HEK293T (cell line): ENCODE data around the gene LHX5.

Source experiments
- CTCF ChIA-PET: fragments of 350-600 bp; formaldehyde crosslinking; extraction: SDS; loops from one replicate; lab custom pipeline; 2021; ENCODE audit warnings: antibody characterized with exemption, inconsistent platforms; lab: Yijun Ruan, JAX
- POLR2A ChIA-PET: fragments of 350-600 bp; formaldehyde crosslinking; extraction: SDS; loops from one replicate; lab custom pipeline; 2020; ENCODE audit warnings: antibody characterized with exemption, inconsistent platforms; lab: Yijun Ruan, JAX
- DNase-seq: peaks from one replicate; pipeline ENCODE4 v3.0.0; 2012; ENCODE audit warnings: mixed read lengths; ENCODE audit errors: extremely low spot score
- ARNT ChIP-seq: fragments of 450-650 bp; IDR thresholded peaks from 2 replicates; pipeline ENCODE4 v1.6.1; 2017; ENCODE audit warnings: mild to moderate bottlenecking
- BHLHE40 ChIP-seq: fragments of 450-650 bp; IDR thresholded peaks from 2 replicates; pipeline ENCODE4 v1.6.1; 2016; ENCODE audit warnings: mild to moderate bottlenecking, moderate library complexity, borderline replicate concordance
- CTBP1 ChIP-seq: fragments of 450-650 bp; IDR thresholded peaks from 2 replicates; pipeline ENCODE4 v1.6.1; 2016; ENCODE audit warnings: borderline replicate concordance
- ELF4 ChIP-seq: fragments of 450-650 bp; IDR thresholded peaks from 2 replicates; pipeline ENCODE4 v1.6.1; 2017; ENCODE audit warnings: antibody characterized with exemption
- FOXA1 ChIP-seq: fragments of 450-650 bp; IDR thresholded peaks from 2 replicates; pipeline ENCODE4 v1.6.1; 2016; ENCODE audit warnings: mild to moderate bottlenecking
- FOXK2 ChIP-seq: fragments of 450-650 bp; IDR thresholded peaks from 2 replicates; pipeline ENCODE4 v1.6.1; 2016; ENCODE audit warnings: mild to moderate bottlenecking
- FOXM1 ChIP-seq: fragments of 450-650 bp; IDR thresholded peaks from 2 replicates; pipeline ENCODE4 v1.6.1; 2017; ENCODE audit warnings: mild to moderate bottlenecking, borderline replicate concordance
- HDGF ChIP-seq: fragments of 450-650 bp; IDR thresholded peaks from 2 replicates; pipeline ENCODE4 v1.6.1; 2017; ENCODE audit warnings: antibody characterized with exemption, borderline replicate concordance
- L3MBTL2 ChIP-seq: fragments of 450-650 bp; conservative IDR thresholded peaks from 2 replicates; pipeline ENCODE4 v1.6.1; 2016; ENCODE audit warnings: mild to moderate bottlenecking
- LEF1 ChIP-seq: fragments of 450-650 bp; IDR thresholded peaks from 2 replicates; pipeline ENCODE4 v1.6.1; 2017; ENCODE audit warnings: mild to moderate bottlenecking, borderline replicate concordance
- NFRKB ChIP-seq: fragments of 450-650 bp; IDR thresholded peaks from 2 replicates; pipeline ENCODE4 v1.6.1; 2016; ENCODE audit warnings: mild to moderate bottlenecking, moderate library complexity
- SP1 ChIP-seq: fragments of 450-650 bp; IDR thresholded peaks from 2 replicates; pipeline ENCODE4 v1.6.1; 2017
- SUZ12 ChIP-seq: fragments of 450-650 bp; IDR thresholded peaks from 2 replicates; pipeline ENCODE4 v1.6.1; 2016; ENCODE audit warnings: mild to moderate bottlenecking
- TARDBP ChIP-seq: fragments of 450-650 bp; IDR thresholded peaks from 2 replicates; pipeline ENCODE4 v1.6.1; 2016
- ZNF384 ChIP-seq: fragments of 450-650 bp; IDR thresholded peaks from 2 replicates; pipeline ENCODE4 v1.6.1; 2016
- TF ChIP-seq, protein P1 (sequence below): fragments of 450-650 bp; IDR thresholded peaks from 2 replicates; pipeline ENCODE4 v1.6.1; 2016

Gene LHX5

DNA sequence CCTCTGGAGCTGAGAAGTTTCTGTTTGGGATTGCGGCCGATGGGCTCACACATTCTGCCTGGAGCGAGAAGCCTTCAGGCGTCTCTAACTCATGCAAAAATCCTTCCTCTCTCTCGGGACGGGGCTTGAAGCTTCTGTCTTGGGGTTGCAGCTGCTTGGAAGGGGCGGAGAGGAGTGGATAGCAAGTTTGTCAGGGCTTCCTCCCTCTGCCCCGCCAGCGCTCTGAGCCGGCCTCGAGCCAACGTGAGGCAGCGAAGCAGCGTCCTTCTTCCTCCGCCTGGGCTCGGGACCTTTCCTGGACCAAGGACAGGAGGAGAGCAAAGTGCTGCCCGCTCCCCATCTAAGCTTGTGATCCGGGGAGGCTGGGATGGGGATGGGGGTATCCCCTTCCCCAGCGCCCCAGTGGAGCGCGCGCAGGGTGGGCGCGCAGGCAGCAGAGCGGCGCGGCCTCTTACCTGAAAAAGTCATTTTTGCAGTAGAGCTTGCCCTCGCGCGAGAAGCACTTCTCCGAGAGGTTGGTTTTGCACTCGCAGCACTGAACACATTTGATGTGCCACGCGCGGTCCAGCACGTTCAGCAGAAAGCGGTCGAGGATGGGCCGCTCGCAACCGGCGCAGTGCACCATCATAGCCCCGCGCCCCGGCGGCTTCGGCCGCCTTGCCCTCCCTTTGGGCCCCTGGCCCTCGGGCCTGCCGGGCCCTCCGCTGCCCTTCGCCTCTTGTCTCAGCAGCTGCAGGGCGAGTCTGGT lies 626 bp downstream of the LHX5 start:
- CTCF ChIA-PET = interaction anchor here (0.9 kb wide), 1 partner anchor 10 kb away, joined by 3 read pairs; no protein-coding TSS in a partner anchor
- POLR2A ChIA-PET = no interaction called here

DNA sequence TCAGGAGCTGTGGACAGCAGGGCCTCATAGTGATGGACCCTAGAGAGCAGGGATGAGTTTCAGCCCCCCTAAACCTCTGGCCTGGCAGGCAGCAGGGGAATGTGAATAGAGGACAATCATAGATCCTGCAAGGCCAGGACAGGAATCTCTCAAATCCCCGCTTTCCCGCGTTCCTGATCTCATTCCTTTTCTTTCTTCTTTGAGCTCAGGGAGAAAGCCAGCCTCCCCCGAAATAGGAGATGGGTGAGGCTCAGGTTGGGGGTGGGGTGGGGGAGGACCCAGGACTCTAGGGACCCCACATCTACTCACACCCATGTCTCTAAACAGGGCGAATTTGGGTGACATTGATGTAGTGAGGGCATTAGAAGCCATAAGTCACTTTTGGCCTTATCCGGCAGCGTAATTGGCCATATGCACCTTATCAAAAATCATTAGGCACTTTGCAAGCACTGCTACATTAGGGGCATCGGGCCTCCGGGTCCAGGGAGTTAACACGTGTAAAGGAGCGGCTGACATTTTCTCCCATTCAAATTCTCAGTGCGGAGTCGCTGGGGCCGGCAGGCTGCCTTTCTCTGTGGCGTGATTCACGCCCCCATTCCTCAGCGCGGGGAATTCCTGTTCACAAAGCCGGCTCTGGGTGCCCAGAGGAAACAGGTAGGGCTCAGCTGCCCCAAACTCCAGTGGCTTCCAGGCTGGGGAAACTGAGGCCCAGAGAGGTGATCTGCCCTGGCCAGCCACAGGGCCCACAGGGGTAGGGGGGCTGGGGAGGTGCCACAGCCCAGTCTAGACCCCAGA lies 1.5 kb downstream of the LHX5 start:
- ChIA-PET CTCF (interaction anchor here (0.9 kb wide), 1 partner anchor 9 kb away, joined by 3 read pairs; no protein-coding TSS in a partner anchor), POLR2A (no interaction called here)
- TF ChIP-seq L3MBTL2 = no peak
- no peak for TF ChIP-seq FOXM1
- no peak for TF ChIP-seq ZNF384
- TF ChIP-seq FOXA1 = no peak
- no peak for TF ChIP-seq FOXK2
- DNase-seq = no peak

More for the DNA sequence above, 626 bp downstream of the LHX5 start:
- no peak for DNase-seq
- TF ChIP-seq LEF1 (no peak), L3MBTL2 (no peak), FOXK2 (no peak), ZNF384 (no peak), SP1 (no peak), ARNT (no peak), CTBP1 (no peak)

DNA sequence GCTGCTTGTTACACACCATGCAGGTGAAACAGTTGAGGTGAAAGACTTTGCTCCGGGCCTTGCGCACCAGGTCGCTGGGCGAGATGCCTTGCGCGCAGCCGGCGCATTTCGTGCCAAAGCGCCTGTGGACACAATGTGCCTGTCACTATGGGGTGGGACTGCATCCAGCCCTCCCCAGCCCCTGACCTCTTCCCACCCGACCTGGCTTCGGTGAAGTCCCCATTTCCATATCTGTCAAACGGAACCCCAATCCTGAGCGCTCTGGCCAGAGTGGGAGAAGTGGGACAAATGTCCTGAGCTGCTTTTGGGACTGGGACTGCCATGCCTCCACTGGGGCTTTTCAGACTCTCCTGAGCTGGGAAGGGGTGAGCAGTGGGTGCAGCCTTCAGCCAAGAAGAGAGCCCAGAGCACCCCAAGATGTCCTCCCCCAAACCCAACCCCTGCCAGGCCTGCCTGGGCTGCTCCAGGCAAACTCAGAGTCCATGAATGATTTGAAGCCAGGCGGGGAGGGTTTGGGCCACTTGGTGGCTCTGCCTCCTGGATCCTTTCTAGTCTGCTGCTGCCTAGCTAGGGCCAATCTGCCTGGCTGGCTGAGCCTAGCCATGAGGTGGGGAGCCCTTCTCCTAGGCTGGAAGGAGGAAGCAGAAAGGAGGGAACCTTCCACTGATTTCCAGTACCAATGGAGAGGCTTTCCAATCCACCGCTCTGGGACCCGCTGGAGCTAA lies 2.3 kb downstream of the LHX5 start:
- TF ChIP-seq SUZ12 (no peak), ELF4 (no peak), FOXM1 (no peak), HDGF (no peak), ARNT (no peak)
- ChIA-PET POLR2A (no interaction called here), CTCF (no interaction called here)
- no peak for DNase-seq

DNA sequence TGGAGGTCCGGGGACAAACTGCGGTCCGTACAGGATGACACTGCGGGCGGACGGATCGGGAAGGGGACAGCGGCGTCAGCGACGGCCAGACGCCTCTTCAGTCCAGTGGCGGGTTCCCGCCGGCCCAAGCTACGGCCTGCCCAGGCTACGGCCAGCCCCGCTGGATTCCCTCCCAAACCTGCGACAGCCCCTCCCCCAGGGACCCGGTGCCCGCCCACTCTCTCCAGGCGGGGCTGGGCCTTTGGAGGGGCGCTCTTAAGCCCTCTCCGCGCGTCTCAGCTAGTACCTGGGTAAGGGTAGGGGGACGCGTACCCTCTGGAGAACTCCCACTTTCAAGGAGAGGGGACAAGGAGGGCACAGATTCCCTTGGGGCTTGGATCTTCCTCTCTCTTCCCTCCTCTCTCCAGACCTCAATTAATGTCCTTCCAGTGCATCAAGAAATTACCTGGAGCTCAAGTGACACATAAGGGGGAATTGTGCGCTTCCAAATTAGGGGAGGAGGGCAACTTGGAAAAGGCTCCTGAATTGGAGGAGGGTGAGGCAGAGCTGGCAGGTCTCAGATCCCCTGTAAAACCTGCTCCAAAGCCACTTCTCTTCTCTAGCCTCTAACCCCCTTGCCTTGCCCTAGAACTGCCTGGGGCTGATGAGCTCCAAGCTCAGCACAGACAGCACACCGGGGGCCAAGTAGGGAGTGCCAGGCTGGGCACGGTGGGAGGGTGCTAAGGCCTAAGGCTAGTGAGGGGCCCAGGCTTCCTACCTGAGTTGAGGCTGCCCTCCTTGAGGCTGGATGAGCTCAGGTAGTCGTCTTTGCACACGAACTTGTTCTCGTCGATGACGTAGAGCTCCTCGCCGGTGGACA lies 3.1 kb downstream of the LHX5 start:
- POLR2A ChIA-PET = no interaction called here
- no peak for TF ChIP-seq NFRKB
- TF ChIP-seq LEF1 = no peak
- TF ChIP-seq SUZ12 = no peak
- CTCF ChIA-PET = no interaction called here
- no peak for DNase-seq

DNA sequence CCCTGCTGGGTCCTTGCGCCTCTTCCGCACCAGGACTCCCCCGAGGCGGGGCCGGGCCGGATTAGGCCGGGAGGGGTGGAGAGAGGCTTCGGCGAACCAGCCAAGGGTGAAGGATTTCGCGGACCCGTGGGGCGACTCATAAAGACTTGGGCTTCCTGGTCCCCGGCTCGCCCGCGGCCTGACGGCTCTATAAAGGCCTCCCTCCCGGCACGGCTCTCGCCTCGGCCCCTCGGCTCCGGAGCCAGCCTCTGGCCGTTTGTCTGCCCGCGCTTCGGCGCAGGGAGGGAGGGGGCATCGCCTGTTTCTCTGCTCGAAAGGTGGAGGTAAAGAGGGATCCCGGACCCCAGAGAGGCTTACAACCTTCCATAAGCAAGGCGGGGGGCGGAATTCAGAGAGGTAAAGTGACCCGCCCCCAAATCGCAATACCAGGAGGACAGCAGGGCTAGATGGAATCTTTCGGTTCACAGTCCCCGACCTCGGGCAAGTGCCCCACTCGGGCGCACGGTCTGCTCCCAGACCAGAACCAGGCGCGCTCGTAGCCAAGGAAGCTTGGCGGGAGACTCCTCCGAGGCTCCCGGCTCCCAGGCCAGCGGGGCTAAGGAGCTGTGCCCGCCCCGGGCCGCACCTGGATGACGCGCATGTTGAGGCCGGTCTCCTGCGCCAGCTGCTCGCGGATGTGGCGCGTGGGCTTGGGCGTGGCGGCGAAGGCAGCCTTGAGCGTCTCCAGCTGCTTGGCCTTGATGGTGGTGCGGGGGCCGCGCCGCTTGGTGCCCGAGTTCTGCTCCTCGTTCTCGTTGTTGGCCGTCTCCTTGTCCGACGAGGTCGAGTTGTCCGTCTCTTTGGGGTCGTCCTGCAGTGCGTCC lies 3.9 kb downstream of the LHX5 start:
- ChIA-PET POLR2A (no interaction called here), CTCF (no interaction called here)
- TF ChIP-seq TARDBP (no peak), ARNT (no peak), BHLHE40 (no peak), FOXA1 (no peak), NFRKB (no peak), ZNF384 (no peak), FOXK2 (no peak), LEF1 (no peak)
- TF ChIP-seq, protein P1, sequence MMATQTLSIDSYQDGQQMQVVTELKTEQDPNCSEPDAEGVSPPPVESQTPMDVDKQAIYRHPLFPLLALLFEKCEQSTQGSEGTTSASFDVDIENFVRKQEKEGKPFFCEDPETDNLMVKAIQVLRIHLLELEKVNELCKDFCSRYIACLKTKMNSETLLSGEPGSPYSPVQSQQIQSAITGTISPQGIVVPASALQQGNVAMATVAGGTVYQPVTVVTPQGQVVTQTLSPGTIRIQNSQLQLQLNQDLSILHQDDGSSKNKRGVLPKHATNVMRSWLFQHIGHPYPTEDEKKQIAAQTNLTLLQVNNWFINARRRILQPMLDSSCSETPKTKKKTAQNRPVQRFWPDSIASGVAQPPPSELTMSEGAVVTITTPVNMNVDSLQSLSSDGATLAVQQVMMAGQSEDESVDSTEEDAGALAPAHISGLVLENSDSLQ = no peak
- DNase-seq = no peak

DNA sequence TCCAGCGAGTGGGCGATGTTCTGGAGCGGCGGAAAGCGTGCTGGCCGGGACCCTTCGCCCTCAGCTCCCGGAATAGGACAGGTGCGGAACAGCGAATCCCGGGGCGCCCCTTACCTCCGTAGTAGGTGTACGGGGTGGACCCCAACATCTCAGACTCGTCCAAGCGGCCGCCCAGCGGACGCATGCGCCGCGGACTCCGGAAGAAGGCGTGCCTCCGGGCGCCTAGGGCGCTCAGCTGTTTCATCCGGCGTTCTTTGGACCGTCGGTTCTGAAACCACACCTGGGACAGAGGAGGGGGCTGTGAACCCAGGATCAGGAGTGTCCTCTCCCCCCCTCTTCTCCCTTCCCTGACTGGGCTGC lies 4.5 kb downstream of the LHX5 start:
- no peak for DNase-seq
- CTCF ChIA-PET = no interaction called here
- POLR2A ChIA-PET = no interaction called here
- no peak for TF ChIP-seq FOXM1
- no peak for TF ChIP-seq SUZ12
- TF ChIP-seq ARNT = no peak
- no peak for TF ChIP-seq L3MBTL2
- TF ChIP-seq BHLHE40 = no peak
- no peak for TF ChIP-seq HDGF
- TF ChIP-seq, protein P1 = no peak
- no peak for TF ChIP-seq FOXA1
- TF ChIP-seq NFRKB = no peak
- no peak for TF ChIP-seq CTBP1
- TF ChIP-seq FOXK2 = no peak
- TF ChIP-seq LEF1 = no peak
- no peak for TF ChIP-seq SP1
